ENCODE measurements around the gene DDAH1. TPM values are rescaled to one million over a fixed set of nuclear protein-coding genes. Genes with fewer than 3 reads are reported as not detected.

The DDAH1 gene
- total and polyA plus RNA-seq, 2 of the 4 experiments (the other 2 are of a cell fraction): 78.0 to 94.5 TPM

GRCh38 chr1:85374160-85374559 is 90.8 kb downstream of the DDAH1 start:
- H2AK9ac ChIP-seq (replicated peaks; ENCODE audit: low read depth, low read length, poor library complexity): no peak overlapping the region
- peak overlapping the region; percentile 9; the same call in 1 of the 2 replicates for H3K18ac ChIP-seq (ENCODE audit: low read depth, low read length)
- no peak overlapping the region for H3K56ac ChIP-seq (ENCODE audit: extremely low read depth, insufficient read depth, low read length)
- no peak overlapping the region for H2BK120ac ChIP-seq (ENCODE audit: low read depth, low read length)
- intact Hi-C loops (cut with micrococcal nuclease) (loop anchor here (2.0 kb wide), 1 partner anchor 59 kb away; no protein-coding TSS in a partner anchor), in situ Hi-C loops (cut with MboI; ENCODE audit: low sequenced_read_pairs) (no loop called here), dilution Hi-C loops (cut with HindIII; ENCODE audit: low sequenced_read_pairs, unreplicated experiment) (no loop called here)
- no peaks in the 10 kb centered on the region for H3K36me3 ChIP-seq (ENCODE audit: control insufficient read depth, insufficient read depth, low read length)
- H3K9ac ChIP-seq (ENCODE audit: low read depth, low read length): no peak overlapping the region
- no peak overlapping the region for H4K91ac ChIP-seq (ENCODE audit: insufficient read depth, low read depth, low read length)
- peaks cover 8% of the 10 kb centered on the region; the same call in 1 of the 2 replicates for H4K20me1 ChIP-seq (ENCODE audit: insufficient read depth, low read length)
- H3K4me2 ChIP-seq (ENCODE audit: low read depth, low read length): peak overlapping the region; percentile 12; the same call in 1 of the 2 replicates
- no peak overlapping the region for H3K23ac ChIP-seq (ENCODE audit: low read depth, low read length)
- ChIA-PET POLR2A (ENCODE audit: unreplicated experiment) (no interaction called here), CTCF (interaction anchor here (1.4 kb wide), 1 partner anchor 11 kb away, joined by 3 read pairs; no protein-coding TSS in a partner anchor)
- BruUV-seq (replicated peaks): no TSS peak
- H4K5ac ChIP-seq (ENCODE audit: low read depth, low read length): no peak overlapping the region
- no peaks in the 10 kb centered on the region for H3K9me3 ChIP-seq (ENCODE audit: control insufficient read depth, insufficient read depth, low read length)
- peak overlapping the region; percentile 43; the same call in 1 of the 3 replicates for H2BK15ac ChIP-seq (ENCODE audit: low read depth, low read length)
- no peak overlapping the region for H4K8ac ChIP-seq (ENCODE audit: low read depth in 2 of 2, low read length in 2 of 2)
- peak overlapping the region; percentile 22 for H2BK5ac ChIP-seq (ENCODE audit: low read depth, low read length, poor library complexity, severe bottlenecking)
- no peak overlapping the region for H2AK5ac ChIP-seq (ENCODE audit: low read depth, low read length)
- H2BK20ac ChIP-seq (ENCODE audit: low read depth, low read length): no peak overlapping the region
- no peak overlapping the region for H3K4me3 ChIP-seq (ENCODE audit: insufficient read depth, low read depth, low read length)
- no peak overlapping the region for H2AFZ ChIP-seq (replicated peaks; ENCODE audit: low read length, poor library complexity)
- H3K27ac ChIP-seq (ENCODE audit: insufficient read depth, low read length): no peak overlapping the region
- TF ChIP-seq CEBPB (IDR thresholded peaks at IDR 0.05; ENCODE audit: low read depth, low read length): peak; percentile 53; the same call in 1 of the 2 replicates
- peak; percentile 71 for TF ChIP-seq BHLHE40 (IDR thresholded peaks at IDR 0.05; ENCODE audit: low read depth, low read length)
- peak; percentile 82 for TF ChIP-seq RCOR1 (IDR thresholded peaks at IDR 0.05; ENCODE audit: insufficient replicate concordance, low read length)
- TF ChIP-seq FOS (IDR thresholded peaks at IDR 0.05; ENCODE audit: low read depth, low read length): peak; percentile 85
- no peak for TF ChIP-seq SMC3 (IDR thresholded peaks at IDR 0.05; ENCODE audit: low read depth, low read length)
- H3K4ac ChIP-seq (ENCODE audit: low read depth, low read length): peak overlapping the region; percentile 26
- no peak overlapping the region for H3K14ac ChIP-seq (replicated peaks; ENCODE audit: low read depth, low read length)
- peaks cover 12% of the 10 kb centered on the region for H3K4me1 ChIP-seq (ENCODE audit: control insufficient read depth, insufficient read depth, low read length)
- peaks cover 4% of the 10 kb centered on the region for H3K9me1 ChIP-seq (ENCODE audit: insufficient read depth, low read length)
- DNase-seq (peak; percentile 95), ATAC-seq (ENCODE audit: low read depth) (peak; percentile 75)
- H3K27me3 ChIP-seq (ENCODE audit: control insufficient read depth, insufficient read depth, low read length): no peaks in the 10 kb centered on the region
- peaks cover 41 to 69% of the 10 kb centered on the region in 2 experiments for H3K79me1 ChIP-seq (ENCODE audit: low read depth in 1 of 2, low read length in 2 of 2)
